Activated naive CD4-positive, alpha-beta T cell treated with anti-CD3 and anti-CD28 coated beads, Interleukin-2, amount 50 U/mL, for 72 hours (primary cell): ENCODE data around the gene KCNJ16. TPM values are rescaled to one million over a fixed set of nuclear protein-coding genes. Genes with fewer than 3 reads are reported as not detected.

ENCODE experiments used
- ATAC-seq, 2 donors: fragments of 150-1000 bp; cut with Tn5 transposase; 2 replicates each; pipeline ENCODE4 v1.10.0; 2021; ENCODE audit warnings: mild to moderate bottlenecking in 2 of 2, moderate library complexity in 2 of 2
- DNase-seq, 2 donors: peaks; one replicate each; pipeline ENCODE4 v3.0.0; 2021 to 2022; ENCODE audit warnings: low spot score in 2 of 2
- H3K27ac Mint-ChIP-seq, 2 donors: one replicate each; pipeline ENCODE4 v1.8.0; 2022; ENCODE audit warnings: mild to moderate bottlenecking in 2 of 2, mixed read lengths in 2 of 2
- H3K36me3 Mint-ChIP-seq, 2 donors: one replicate each; pipeline ENCODE4 v1.8.0; 2022; ENCODE audit warnings: mixed read lengths in 2 of 2
- H3K9me3 Mint-ChIP-seq, 2 donors: one replicate each; pipeline ENCODE4 v1.8.0; 2022; ENCODE audit warnings: mixed read lengths in 2 of 2
- total RNA-seq, 2 donors: library from RNA; stranded (reverse); gene quantifications; one replicate each; pipeline ENCODE4 v1.2.3, GENCODE V29; 2022

Gene KCNJ16
- total RNA-seq, 2 donors from 2014 or later: not detected

DNA sequence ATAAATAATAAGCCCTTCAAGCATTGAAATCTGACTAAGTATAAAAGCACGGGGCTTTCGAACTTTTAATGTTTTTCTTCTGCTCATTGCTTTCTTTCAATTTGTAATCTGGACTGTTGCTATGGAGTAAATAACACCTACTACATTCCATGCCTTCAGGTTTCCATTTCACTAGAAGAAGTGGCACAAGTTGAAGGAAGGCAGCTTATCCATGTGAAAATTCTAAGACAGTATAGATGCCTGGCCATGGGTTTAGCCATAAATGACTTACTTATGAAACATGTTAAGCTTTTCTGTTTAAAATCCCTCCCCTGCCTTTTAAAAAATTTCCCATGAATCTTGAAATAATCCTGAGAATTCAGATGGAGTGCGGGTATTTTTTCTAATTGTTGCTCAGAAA lies 30.6 kb downstream of the KCNJ16 start:
- DNase-seq: no peak
- no peaks in the 10 kb centered on the region for H3K36me3 Mint-ChIP-seq
- no peak overlapping the region for H3K27ac Mint-ChIP-seq
- no peaks in the 10 kb centered on the region for H3K9me3 Mint-ChIP-seq
- no peak for ATAC-seq

DNA sequence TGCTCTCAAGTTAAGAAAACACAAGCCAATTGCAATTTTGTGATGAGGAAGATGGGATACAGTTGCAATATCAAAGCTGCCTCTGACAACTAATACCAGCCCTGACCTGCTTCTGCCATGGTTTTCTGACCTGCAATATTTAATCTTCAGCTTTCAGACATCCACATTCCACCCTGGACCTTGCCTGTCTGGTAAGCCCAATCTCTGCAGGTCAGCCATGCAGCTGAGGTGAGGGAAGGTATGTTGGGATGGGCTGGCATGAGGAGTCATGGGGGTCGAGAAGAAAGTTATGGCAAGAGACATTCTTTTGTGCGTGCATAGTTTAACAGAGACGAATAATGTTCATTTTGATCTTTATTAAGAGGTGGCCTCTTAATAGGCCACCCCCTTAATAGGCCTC lies 31.5 kb downstream of the KCNJ16 start:
- Mint-ChIP-seq H3K36me3 (no peaks in the 10 kb centered on the region), H3K27ac (no peak overlapping the region), H3K9me3 (no peaks in the 10 kb centered on the region)
- DNase-seq (no peak), ATAC-seq (no peak)

- Mint-ChIP-seq H3K27ac (no peak overlapping the region), H3K9me3 (no peaks in the 10 kb centered on the region), H3K36me3 (no peaks in the 10 kb centered on the region)
- no peak for ATAC-seq
- DNase-seq: no peak
Observed at GRCh38 chr17:70107441-70107840, 32.4 kb downstream of the KCNJ16 start.

DNA sequence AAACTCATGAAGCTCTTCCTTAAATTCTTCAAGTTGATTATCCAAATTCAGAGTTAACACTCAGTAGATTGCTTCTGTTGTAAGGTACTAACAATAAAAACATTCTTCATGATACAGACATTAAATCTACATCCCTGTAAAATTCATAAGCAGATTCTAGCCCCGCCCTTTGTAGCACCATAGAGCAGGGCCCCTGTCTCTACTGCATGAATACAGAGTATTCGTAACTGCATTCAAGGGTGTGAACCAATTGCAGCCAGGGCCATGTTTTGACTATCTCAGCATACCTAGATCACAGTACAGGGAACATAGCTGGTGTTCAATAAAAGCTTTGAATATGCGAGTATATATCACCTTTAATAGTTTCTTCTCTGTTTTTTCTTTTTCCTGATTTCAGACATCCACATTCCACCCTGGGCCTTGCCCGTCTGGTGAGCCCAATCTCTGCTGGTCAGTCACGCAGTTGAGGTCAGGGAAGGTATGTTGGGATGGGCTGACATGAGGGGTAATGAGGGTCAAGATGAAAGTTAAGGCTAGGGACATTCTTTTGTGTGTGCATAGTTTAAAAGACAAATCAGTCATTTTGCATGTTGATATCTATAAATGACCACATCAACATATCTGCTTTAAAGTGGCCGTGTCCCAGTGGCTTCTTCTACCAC lies 33.0 kb downstream of the KCNJ16 start:
- no peak overlapping the region for H3K27ac Mint-ChIP-seq
- ATAC-seq (no peak), DNase-seq (no peak)
- H3K36me3 Mint-ChIP-seq: no peaks in the 10 kb centered on the region
- no peaks in the 10 kb centered on the region for H3K9me3 Mint-ChIP-seq

- DNase-seq: no peak
- peak overlapping the region in 1 of 2 donors; percentile 24 for H3K27ac Mint-ChIP-seq
Observed at GRCh38 chr17:70109497-70109896, 34.5 kb downstream of the KCNJ16 start.

GRCh38 chr17:70110443-70110880 lies 35.4 kb downstream of the KCNJ16 start:
- no peaks in the 10 kb centered on the region for H3K36me3 Mint-ChIP-seq
- H3K27ac Mint-ChIP-seq: no peak overlapping the region
- ATAC-seq: no peak
- DNase-seq: no peak
- H3K9me3 Mint-ChIP-seq: no peaks in the 10 kb centered on the region

More at GRCh38 chr17:70109497-70109896, 34.5 kb downstream of the KCNJ16 start:
- Mint-ChIP-seq H3K9me3 (no peaks in the 10 kb centered on the region), H3K36me3 (no peaks in the 10 kb centered on the region)
- no peak for ATAC-seq

DNA sequence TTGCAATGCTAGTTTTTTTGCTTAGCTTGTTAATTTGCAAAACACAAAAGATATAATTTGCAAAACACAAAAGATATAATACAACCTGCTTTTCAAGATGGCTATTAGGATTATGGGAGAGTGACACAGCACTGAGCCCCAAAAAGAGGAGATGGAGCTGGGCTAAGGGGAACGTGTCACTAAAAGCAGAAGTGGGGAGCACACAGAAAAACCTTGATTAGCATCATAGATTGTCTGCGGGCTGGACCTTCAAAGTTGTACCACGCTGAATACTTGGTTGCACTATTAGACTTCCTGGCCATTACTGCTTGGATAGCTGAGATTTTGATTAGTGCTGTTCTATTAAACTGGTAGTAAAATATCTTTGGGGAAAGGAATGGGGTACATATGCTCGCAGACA lies 36.2 kb downstream of the KCNJ16 start:
- no peak overlapping the region for H3K27ac Mint-ChIP-seq
- no peaks in the 10 kb centered on the region for H3K9me3 Mint-ChIP-seq
- H3K36me3 Mint-ChIP-seq: no peaks in the 10 kb centered on the region
- no peak for ATAC-seq
- no peak for DNase-seq

DNA sequence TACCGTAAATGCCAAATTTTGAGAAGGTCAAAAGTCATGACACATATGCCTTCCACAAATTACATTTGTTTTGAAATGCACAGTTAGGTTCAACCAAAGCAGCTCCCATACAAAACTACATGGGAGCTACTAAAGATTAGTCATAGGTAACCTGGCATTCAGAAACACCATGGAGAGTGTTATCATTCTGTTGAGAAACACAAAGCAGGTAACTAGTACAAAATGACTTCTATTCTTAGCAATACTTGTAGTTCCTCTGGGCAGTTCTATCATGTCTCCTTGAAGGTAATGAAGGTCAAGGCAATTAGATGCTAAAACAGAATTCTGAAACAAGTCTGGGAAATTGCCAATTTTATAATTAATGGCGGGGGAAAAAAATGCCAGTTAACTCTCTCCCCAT lies 39.4 kb downstream of the KCNJ16 start:
- H3K36me3 Mint-ChIP-seq: no peaks in the 10 kb centered on the region
- ATAC-seq (no peak), DNase-seq (no peak)
- peaks cover 0 to 8% of the 10 kb centered on the region in 2 donors for H3K9me3 Mint-ChIP-seq
- no peak overlapping the region for H3K27ac Mint-ChIP-seq

DNA sequence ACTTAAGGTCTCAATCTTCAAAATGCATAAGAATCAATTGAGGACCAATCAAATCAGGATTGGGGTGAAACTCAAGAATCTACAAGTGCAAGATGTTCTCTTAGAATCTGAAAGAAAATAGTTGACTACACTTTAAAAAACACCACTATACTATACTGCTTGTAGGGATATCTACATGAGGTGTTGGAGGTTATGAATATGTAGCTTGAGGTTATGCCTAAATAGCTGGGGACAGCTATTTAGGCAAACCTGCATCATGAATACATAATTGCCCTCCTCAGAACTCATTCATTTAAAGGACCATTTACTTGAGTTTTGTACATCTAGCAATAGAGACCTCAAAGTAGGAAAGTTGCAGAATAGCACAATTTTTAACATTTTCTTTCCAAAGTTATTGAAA lies 40.1 kb downstream of the KCNJ16 start:
- H3K36me3 Mint-ChIP-seq: no peaks in the 10 kb centered on the region
- H3K9me3 Mint-ChIP-seq: peaks cover 4 to 12% of the 10 kb centered on the region in 2 donors
- H3K27ac Mint-ChIP-seq: no peak overlapping the region
- DNase-seq (no peak), ATAC-seq (no peak)

- no peak overlapping the region for H3K27ac Mint-ChIP-seq
- no peaks in the 10 kb centered on the region for H3K36me3 Mint-ChIP-seq
- no peak for ATAC-seq
- DNase-seq: no peak
- H3K9me3 Mint-ChIP-seq: peaks cover 7 to 14% of the 10 kb centered on the region in 2 donors
Observed at GRCh38 chr17:70116919-70117318, 41.9 kb downstream of the KCNJ16 start.

GRCh38 chr17:70119545-70119944 lies 44.5 kb downstream of the KCNJ16 start:
- DNase-seq (no peak), ATAC-seq (no peak)
- peaks cover 7 to 14% of the 10 kb centered on the region in 2 donors for H3K9me3 Mint-ChIP-seq
- no peak overlapping the region for H3K27ac Mint-ChIP-seq
- no peaks in the 10 kb centered on the region for H3K36me3 Mint-ChIP-seq

GRCh38 chr17:70119983-70120382 lies 45.0 kb downstream of the KCNJ16 start:
- ATAC-seq: no peak
- Mint-ChIP-seq H3K36me3 (no peaks in the 10 kb centered on the region), H3K27ac (no peak overlapping the region), H3K9me3 (peaks cover 7 to 14% of the 10 kb centered on the region in 2 donors)
- DNase-seq: no peak

DNA sequence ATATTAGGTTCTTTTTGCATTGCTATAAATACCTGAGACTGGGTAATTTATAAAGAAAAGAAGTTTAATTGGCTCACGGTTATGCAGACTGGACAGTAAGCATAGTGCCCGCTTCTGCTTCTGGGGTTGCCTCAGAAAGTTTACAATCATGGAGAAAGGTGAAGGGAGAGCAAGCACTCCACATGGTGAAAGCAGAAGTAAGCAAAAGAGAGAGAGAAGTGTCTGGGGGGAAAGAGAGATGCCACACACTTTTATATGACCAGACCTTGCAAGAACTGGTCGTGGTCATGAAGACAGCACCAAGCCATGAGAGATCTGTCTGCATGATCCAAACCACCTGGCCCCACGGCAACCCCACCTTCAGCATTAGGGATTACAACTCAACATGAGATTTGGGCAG lies 45.4 kb downstream of the KCNJ16 start:
- Mint-ChIP-seq H3K9me3 (peaks cover 7 to 14% of the 10 kb centered on the region in 2 donors), H3K36me3 (no peaks in the 10 kb centered on the region), H3K27ac (no peak overlapping the region)
- ATAC-seq (no peak), DNase-seq (no peak)

- ATAC-seq (no peak), DNase-seq (no peak)
- H3K36me3 Mint-ChIP-seq: no peaks in the 10 kb centered on the region
- no peak overlapping the region for H3K27ac Mint-ChIP-seq
- peaks cover 7 to 14% of the 10 kb centered on the region in 2 donors for H3K9me3 Mint-ChIP-seq
Observed at GRCh38 chr17:70121126-70121525, 46.1 kb downstream of the KCNJ16 start.

GRCh38 chr17:70123193-70123592 lies 48.2 kb downstream of the KCNJ16 start:
- Mint-ChIP-seq H3K9me3 (peaks cover 6 to 7% of the 10 kb centered on the region in 2 donors), H3K27ac (no peak overlapping the region), H3K36me3 (no peaks in the 10 kb centered on the region)
- DNase-seq (no peak), ATAC-seq (no peak)

DNA sequence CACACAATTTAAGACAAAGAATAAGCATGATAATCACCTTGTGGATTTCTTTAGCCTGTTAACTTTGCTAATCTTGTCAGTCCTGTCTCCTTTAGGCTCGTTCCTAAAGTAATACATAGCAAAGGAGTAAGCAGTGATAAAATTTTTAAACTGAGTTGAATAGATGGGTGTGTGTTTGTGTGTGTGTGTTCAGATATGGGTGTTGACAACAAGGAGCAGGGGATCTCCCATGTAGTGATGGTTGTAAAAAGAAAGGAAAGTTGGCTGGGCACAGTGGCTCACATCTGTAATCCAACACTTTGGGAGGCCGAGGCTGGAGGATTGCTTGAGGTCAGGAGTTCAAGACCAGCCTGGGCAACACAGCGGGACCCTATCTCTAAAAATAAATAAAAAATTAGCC lies 49.7 kb downstream of the KCNJ16 start:
- no peak for DNase-seq
- Mint-ChIP-seq H3K9me3 (peaks cover 6 to 10% of the 10 kb centered on the region in 2 donors), H3K36me3 (no peaks in the 10 kb centered on the region), H3K27ac (no peak overlapping the region)
- no peak for ATAC-seq

DNA sequence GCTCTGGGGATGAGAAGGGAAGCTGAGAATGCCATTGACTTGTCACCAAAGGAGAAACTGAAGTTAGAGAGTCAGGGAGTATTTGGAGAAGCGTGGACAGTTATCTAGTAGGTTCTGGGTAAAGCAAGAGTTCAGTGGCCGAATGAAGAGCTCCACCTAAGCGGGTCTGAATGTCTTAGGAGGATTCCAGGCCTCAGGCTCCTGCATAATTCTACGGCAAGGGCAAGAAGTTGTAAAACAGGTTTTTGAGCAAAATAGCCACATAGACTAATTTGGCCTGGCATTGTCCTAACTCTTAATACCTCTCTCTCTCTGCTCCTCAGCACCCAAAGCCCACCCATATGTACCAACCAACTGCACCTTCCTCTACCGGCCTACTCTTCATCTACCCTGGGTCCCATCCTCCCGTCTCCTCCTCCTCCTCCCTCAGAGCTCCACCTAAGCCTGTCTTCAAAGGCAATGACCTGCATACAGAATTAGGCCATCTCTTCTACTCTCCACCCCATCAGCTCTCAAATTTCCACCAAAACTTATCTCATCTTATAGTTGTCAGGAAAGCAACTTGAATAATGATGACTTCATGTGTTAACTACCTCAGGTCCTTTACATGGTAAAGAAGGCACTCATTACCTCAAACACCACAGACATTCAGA lies 52.3 kb downstream of the KCNJ16 start:
- ATAC-seq: no peak
- Mint-ChIP-seq H3K9me3 (peaks cover 0 to 3% of the 10 kb centered on the region in 2 donors), H3K36me3 (no peaks in the 10 kb centered on the region), H3K27ac (no peak overlapping the region)
- no peak for DNase-seq

DNA sequence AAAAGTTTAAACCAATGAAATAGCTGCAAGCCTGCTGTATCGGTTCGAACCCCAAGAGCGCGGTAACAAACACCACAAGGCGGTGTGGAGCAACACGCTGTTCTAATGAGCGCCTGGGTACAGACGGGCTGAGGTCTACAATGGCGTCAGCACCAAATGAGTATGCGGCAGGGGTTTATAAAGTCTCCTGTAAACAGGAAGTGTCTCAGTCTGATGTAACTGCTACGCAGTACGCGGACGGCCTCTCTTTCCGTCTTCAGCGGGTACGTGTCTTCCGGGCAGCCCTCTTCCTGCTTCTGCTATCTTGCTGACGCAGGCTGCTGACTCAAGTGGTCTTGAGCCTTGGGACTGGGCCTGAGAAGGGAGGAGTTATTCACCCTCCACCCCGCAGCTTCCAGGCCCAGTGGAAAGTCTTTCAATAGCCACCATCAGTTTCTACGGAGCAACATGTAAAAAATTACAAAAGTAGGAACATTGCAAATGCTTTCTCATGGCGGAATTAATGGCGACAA lies 53.8 kb downstream of the KCNJ16 start:
- no peak for ATAC-seq
- no peak for DNase-seq
- Mint-ChIP-seq H3K9me3 (peaks cover 0 to 3% of the 10 kb centered on the region in 2 donors), H3K36me3 (no peaks in the 10 kb centered on the region), H3K27ac (no peak overlapping the region)
